G401 (cell line): Measurements from ENCODE around the gene MTARC2. TPM values are rescaled to one million over a fixed set of nuclear protein-coding genes. Genes with fewer than 3 reads are reported as not detected.
"Not testable (repeated sequence)": the region's sequence is repeated elsewhere in the genome, so short reads cannot be mapped to it uniquely, and the experiment has no call there.

Experiments
- DNase-seq: peaks from one replicate; pipeline ENCODE4 v3.0.0-alpha.2; 2015; ENCODE audit warnings: low spot score
- in situ Hi-C: cut with HindIII; loops from 2 replicates; pipeline ENCODE4 v1.10.0; 2016; ENCODE audit warnings: low sequenced_read_pairs, mixed read lengths
- total RNA-seq: library from RNA; depleted of rRNA; stranded (reverse); fragments of >200 nt; shearing (Covaris generic); gene quantifications from 2 replicates; pipeline ENCODE4 v1.2.3, GENCODE V29; 2014

Gene MTARC2
- total RNA-seq, 1 experiment from 2014 or later: not detected

GRCh38 chr1:220727519-220727918, 20.6 kb upstream of the MTARC2 start:
- DNase-seq: no peak
- in situ Hi-C loops: no loop called here

- in situ Hi-C loops: no loop called here
- DNase-seq: no peak
These were observed 17.6 kb upstream of the MTARC2 start for GRCh38 chr1:220730486-220730885.

- in situ Hi-C loops: no loop called here
- no peak for DNase-seq
These were observed 16.0 kb upstream of the MTARC2 start for GRCh38 chr1:220732137-220732536.

- no peak for DNase-seq
These were observed 15.5 kb upstream of the MTARC2 start for GRCh38 chr1:220732621-220733020.

GRCh38 chr1:220733086-220733601, 15.0 kb upstream of the MTARC2 start:
- in situ Hi-C loops: no loop called here
- peak; percentile 54 for DNase-seq

More at GRCh38 chr1:220732621-220733020, 15.5 kb upstream of the MTARC2 start:
- in situ Hi-C loops: no loop called here

GRCh38 chr1:220734571-220735326, 13.4 kb upstream of the MTARC2 start:
- in situ Hi-C loops: no loop called here

GRCh38 chr1:220736283-220736682, 11.8 kb upstream of the MTARC2 start:
- in situ Hi-C loops: not testable (repeated sequence)

More at GRCh38 chr1:220734571-220735326, 13.4 kb upstream of the MTARC2 start:
- DNase-seq: no peak

GRCh38 chr1:220741349-220741748, 6.8 kb upstream of the MTARC2 start:
- DNase-seq: no peak
- in situ Hi-C loops: no loop called here

More at GRCh38 chr1:220736283-220736682, 11.8 kb upstream of the MTARC2 start:
- DNase-seq: not testable (repeated sequence)

- in situ Hi-C loops: no loop called here
- DNase-seq: no peak
These were observed 6.3 kb upstream of the MTARC2 start for GRCh38 chr1:220741825-220742224.

- in situ Hi-C loops: no loop called here
- no peak for DNase-seq
These were observed 5.6 kb upstream of the MTARC2 start for GRCh38 chr1:220742520-220742919.

GRCh38 chr1:220746851-220747250, 1.3 kb upstream of the MTARC2 start:
- no peak for DNase-seq
- in situ Hi-C loops: no loop called here

GRCh38 chr1:220747437-220748088, 559 bp upstream of the MTARC2 start:
- in situ Hi-C loops: no loop called here
- no peak for DNase-seq

- DNase-seq: no peak
- in situ Hi-C loops: no loop called here
These were observed 814 bp downstream of the MTARC2 start for GRCh38 chr1:220748936-220749335.

- no peak for DNase-seq
- in situ Hi-C loops: no loop called here
These were observed 2.0 kb downstream of the MTARC2 start for GRCh38 chr1:220750131-220750515.

- in situ Hi-C loops: no loop called here
These were observed 3.0 kb downstream of the MTARC2 start for GRCh38 chr1:220751111-220751510.

GRCh38 chr1:220754212-220754917, 6.2 kb downstream of the MTARC2 start:
- in situ Hi-C loops: no loop called here

More at GRCh38 chr1:220751111-220751510, 3.0 kb downstream of the MTARC2 start:
- DNase-seq: no peak

GRCh38 chr1:220754918-220755295, 6.8 kb downstream of the MTARC2 start:
- DNase-seq: no peak
- in situ Hi-C loops: no loop called here

More at GRCh38 chr1:220754212-220754917, 6.2 kb downstream of the MTARC2 start:
- DNase-seq: no peak

GRCh38 chr1:220755309-220755708, 7.2 kb downstream of the MTARC2 start:
- no peak for DNase-seq
- in situ Hi-C loops: no loop called here

GRCh38 chr1:220757441-220757840, 9.3 kb downstream of the MTARC2 start:
- DNase-seq: no peak
- in situ Hi-C loops: no loop called here

- in situ Hi-C loops: no loop called here
- DNase-seq: no peak
These were observed 11.0 kb downstream of the MTARC2 start for GRCh38 chr1:220759147-220759546.
